Activated CD8-positive, alpha-beta memory T cell treated with anti-CD3 and anti-CD28 coated beads for 24 hours (primary cell): ENCODE data around the gene SHISAL1.
A peak's percentile ranks its signal among the peaks of the same experiment; 100 is the strongest.

Source experiments
- DNase-seq: peaks from one replicate; pipeline ENCODE4 v3.0.0-alpha.2; 2020

The SHISAL1 gene

GRCh38 chr22:44225091-44225689 lies 87.6 kb downstream of the SHISAL1 start:
- no peak for DNase-seq

GRCh38 chr22:44224166-44224565 lies 88.6 kb downstream of the SHISAL1 start:
- DNase-seq = no peak

GRCh38 chr22:44221710-44222475 lies 90.9 kb downstream of the SHISAL1 start:
- no peak for DNase-seq

GRCh38 chr22:44220727-44221680 lies 91.7 kb downstream of the SHISAL1 start:
- no peak for DNase-seq

DNA sequence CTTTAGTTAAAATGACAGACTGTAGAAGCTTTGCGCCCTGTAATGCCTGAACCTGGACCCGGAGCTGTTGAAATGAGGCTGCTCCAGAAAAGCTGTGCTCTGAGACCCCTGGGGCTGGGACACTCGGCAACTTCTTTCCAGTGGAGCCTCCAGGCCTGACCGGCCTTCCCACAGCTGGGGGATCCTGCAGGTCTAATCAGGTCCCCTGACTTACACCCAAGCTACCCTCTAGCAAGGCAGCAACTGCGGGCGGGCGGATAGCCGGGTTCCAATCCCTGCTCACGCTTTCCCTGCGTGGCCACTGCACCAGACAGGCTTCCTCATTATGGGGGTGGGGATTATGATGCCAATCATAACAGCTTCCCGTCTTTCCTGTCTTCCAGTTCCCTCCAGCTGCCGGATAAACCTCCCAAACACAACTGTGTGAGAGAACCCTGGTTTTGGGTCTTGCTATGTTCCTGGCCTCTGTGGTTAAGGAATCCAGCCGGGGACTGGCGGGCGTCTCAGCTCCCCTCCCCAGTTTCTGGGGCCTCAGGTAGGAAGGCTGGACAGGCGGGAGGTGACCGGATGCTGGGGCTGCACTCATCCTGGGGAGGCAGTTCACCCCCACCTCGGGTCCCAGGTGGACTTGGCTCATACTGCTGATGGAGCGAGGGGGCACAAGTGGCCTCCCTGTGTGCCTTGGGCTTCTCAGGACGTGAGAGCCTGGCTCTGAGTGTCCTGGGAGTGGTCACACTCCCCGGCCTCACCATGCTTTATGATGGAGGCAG lies 93.5 kb downstream of the SHISAL1 start:
- DNase-seq = no peak

DNA sequence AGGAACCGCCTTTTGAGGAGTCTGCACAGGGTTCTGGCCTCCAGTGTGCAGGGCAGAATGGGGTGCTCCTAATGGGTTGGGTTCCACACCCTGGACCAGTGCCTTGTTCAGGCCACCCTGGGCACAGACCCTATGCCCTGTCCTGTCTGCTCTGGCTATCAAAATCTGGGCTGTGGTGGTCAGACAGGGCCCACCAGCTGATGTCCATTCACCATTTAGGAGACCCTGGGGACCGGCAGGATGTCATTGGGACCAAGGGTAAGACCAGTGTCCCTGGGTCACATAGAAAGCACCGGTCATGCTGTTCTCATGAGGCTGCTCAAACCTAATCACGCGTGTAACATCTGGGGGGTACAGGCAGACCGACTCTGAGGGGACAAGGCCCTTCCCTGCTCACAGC lies 94.7 kb downstream of the SHISAL1 start:
- no peak for DNase-seq

DNA sequence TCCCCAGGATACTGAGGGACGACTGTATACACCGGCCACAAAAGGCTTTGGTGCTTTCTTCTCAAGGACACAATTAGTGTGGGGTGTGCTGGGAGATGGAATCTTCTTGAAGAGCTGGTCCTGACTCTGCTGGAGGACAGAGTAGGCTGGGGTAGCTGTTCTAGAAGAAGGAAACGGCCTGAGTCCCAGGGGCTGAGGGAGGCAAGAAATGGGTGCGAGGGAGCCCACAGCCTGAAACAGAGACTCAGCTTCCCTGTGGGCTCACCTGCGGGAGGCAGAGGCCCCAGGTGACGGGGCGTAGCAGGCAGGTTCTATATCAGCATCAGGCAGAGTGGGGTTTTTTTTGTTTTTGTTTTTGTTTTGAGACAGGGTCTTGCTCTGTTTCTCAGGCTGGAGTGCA lies 95.4 kb downstream of the SHISAL1 start:
- no peak for DNase-seq

- no peak for DNase-seq
Observed at GRCh38 chr22:44215287-44215686, 97.5 kb downstream of the SHISAL1 start.

DNA sequence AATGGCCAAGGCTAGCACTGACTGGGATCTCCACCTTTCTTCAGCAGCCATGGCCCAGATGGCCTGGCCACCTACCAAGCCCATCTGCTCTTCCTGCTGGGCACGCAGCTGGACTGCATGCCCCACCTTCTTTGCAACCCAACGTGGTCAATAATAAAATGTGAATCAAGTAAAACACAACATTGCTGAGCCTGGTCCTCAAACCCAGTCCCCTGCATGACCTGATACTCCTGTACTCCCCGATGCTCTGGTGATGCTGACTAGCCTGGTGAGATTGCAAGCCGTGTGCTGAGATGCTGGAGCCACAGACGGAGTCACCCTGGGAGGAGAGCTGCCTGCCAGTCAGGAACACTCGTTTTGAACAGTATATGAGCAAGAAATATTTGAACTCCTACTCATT lies 98.0 kb downstream of the SHISAL1 start:
- DNase-seq = no peak

- DNase-seq = no peak
Observed at GRCh38 chr22:44214187-44214586, 98.6 kb downstream of the SHISAL1 start.

DNA sequence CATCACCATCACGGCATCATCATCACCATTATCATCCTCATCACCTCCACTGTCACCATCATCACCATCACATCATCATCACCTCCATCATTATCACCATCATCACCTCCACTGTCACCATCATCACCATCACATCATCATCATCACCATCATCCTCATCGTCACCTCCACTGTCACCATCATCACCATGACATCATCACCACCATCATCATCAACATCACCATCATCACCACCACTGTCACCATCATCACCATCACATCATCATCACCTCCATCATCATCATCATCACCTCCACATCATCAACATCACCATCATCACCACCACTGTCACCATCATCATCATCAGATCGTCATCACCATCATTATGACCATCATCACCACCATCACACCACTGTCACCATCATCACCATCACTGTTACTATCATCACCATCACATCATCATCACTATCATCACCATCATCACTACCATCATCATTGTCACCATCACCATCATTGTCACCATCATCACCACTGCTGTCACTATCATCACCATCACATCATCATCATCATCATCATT lies 99.2 kb downstream of the SHISAL1 start:
- DNase-seq = no peak

GRCh38 chr22:44212936-44213335 lies 99.8 kb downstream of the SHISAL1 start:
- DNase-seq = no peak

GRCh38 chr22:44211946-44212930 lies 100.5 kb downstream of the SHISAL1 start:
- DNase-seq = peak; percentile 40

GRCh38 chr22:44211256-44211945 lies 101.3 kb downstream of the SHISAL1 start:
- peak; percentile 28 for DNase-seq

DNA sequence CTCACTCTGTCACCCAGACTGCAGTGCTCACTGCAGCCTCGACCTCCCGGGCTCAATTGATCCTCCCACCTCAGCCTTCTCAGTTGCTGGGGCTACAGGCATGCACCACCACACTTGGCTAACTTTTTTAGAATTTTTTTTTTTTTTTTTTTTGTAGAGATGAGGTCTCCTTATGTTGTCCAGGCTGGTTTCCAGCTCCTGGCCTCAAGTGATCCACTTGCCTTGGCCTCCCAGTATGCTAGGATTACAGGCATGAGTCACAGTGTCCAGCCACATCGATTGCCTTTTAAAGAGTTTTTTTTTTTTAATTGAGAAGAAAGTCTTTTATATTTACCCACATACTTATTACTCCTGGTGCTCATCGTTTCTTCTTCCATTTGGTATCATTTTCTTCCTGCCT lies 102.0 kb downstream of the SHISAL1 start:
- no peak for DNase-seq

DNA sequence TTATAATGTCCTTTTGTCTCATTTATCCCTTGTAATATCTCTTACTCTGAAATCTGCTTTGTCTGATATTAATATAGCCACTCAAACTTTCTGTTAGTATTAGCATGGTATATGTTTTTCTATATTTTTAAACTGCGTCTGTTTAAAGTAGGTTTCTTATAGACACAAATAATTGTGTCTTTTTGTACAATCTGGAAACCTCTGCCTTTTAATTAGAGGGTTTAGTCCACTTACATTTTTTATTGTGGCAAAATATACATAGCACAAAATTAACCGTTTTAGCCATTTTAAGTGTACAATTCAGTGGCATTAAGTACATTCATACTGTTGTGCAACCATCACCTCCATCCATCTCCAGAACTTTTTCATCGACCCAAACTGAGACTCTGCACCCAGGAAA lies 103.4 kb downstream of the SHISAL1 start:
- DNase-seq = no peak

- no peak for DNase-seq
Observed at GRCh38 chr22:44207981-44208317, 104.8 kb downstream of the SHISAL1 start.

DNA sequence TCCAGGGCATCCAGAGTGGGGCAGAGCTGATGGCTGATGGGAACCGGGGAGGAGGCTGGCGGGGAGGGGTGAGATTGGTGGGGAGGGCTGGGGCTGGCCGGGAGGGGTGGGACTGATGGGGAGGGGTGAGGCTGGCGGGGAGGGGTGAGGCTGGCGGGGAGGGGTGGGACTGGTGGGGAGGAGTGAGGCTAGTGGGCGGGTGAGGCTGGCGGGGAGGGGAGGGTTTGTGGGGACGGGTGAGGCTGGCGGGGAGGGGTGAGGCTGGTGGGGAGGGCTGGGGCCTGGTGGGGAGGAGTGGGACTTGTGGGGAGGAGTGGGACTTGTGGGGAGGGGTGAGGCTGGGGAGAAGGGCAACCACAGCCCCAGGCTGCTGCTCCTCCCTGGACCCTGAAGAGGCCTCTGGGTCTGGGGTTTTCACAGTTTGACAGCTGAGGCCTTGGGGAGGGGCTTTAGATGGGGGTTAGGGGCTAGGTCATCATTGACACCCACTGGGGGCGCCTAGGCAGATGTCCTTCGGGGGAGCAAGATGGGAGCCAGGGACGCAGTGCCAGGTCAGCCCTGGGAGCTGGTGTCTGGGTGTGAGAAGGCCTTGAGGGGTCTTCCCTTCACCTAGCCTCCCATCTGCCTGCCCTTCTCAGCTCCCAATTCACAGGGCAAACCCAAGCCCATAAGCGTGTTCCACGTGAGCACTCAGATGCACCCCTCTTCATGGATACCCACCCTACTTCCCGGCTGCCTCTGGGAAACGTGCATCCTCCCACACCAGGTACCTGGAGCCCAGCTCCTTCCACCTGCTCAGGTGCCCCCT lies 105.4 kb downstream of the SHISAL1 start:
- DNase-seq = peak; percentile 52

- no peak for DNase-seq
Observed at GRCh38 chr22:44206696-44207095, 106.1 kb downstream of the SHISAL1 start.

GRCh38 chr22:44206330-44206645 lies 106.5 kb downstream of the SHISAL1 start:
- no peak for DNase-seq
